ENCODE results near the gene FGF21.

The FGF21 gene

DNA sequence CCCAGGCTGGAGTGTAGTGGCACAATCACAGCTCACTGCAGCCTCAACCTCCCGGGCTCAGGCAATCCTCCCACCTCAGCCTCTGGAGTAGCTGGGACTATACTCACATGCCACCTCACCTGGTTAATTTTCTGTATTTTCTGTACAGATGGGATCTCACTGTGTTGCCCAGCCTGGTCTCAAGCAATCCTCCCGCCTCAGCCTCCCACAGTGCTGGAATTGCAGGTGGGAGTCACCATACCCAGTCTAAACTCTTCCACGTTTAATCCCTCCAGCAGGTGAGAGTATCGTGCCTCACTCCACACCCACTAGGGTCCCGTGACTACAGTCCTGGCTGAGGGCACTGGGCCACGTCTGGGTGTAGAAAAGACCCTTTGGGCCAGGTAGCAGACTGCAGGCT lies 39.0 kb downstream of the FGF21 start:
- no peak for DNase-seq

GRCh38 chr19:48795055-48795684 lies 39.8 kb downstream of the FGF21 start:
- DNase-seq, result peak; percentile 93 to 95 (median 94)

DNA sequence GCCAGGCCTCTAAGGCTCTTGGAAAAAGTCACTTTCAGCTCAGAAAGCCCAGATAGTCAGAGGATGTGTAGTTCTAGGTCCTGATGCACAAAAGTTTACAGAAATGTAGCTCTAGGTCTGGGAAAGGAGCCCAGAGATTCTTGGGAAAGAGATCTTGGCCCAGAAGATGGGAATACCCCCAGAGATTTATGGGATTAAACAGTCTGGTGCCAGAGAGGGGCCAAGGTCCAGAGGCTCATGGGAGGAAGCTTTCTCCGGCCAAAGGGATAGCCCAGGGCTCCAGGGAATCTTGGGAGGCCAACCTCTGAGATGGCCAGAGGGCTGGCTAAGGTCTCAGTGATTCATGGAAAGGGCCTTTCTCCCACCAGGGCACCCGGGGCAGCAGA lies 40.4 kb downstream of the FGF21 start:
- DNase-seq, result no peak

DNA sequence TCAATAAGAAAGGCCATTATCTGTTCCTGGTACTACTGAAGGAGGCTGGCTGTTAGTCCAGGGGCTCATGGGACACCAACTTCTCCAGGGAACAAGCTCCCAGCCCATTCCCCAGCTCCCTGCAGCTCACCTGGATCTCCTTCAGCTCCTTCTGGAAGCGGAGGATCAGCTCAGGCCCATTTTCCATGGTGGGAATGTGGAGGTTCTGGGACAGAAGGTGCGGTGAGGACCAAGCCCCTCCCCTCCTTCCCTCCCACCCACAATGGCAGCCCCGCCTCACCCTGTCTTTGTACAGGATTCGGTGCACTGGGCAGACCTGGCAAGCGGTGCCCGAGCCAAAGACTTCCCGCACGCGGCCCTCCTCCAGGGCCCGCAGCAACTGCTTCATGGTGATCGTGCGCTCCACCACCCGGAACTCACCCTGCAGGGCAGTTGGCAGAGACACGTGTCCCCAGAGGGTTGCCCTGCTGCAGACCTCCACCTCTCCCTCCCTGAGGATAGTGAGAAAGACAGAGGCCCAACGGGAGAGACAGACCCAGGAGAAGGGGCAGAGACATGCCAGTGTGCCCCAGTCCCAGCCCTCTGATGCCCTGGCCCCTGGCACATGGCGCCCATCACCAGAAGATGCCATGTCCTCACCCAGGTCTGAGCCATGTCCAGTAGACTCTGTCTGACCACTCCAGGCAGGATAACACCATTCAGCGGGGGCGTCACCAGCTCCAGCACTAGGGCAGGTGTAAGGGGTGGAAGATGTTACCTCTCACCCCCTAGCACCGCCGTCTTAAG lies 41.2 kb downstream of the FGF21 start:
- no peak for DNase-seq

DNA sequence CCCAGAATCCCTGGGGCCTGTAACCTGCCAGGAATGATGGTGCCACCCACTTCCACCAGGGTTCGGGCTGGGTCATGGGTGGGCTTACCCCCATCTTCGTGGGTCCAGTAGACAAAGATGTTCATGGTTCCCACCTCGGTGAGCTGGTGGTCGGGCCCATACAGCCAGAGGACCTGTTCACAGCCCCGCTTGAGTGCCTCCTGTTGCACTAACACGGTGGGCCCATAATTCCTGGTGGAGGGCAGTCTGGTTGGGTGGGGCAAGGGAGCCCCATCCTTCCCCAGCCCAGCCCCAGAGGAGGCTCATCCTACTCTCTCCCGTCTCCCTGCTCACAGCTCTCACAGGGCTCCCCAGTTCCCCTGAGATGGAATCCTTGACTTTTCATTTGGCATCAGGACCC lies 41.8 kb downstream of the FGF21 start:
- DNase-seq, result no peak

- no peak for DNase-seq
Observed at GRCh38 chr19:48798937-48799336, 43.6 kb downstream of the FGF21 start.

GRCh38 chr19:48799358-48800300 lies 44.3 kb downstream of the FGF21 start:
- no peak for DNase-seq

GRCh38 chr19:48802623-48803022 lies 47.3 kb downstream of the FGF21 start:
- no peak for DNase-seq

GRCh38 chr19:48804496-48804895 lies 49.2 kb downstream of the FGF21 start:
- DNase-seq, result no peak

- DNase-seq, result no peak
Observed at GRCh38 chr19:48805452-48805851, 50.1 kb downstream of the FGF21 start.

DNA sequence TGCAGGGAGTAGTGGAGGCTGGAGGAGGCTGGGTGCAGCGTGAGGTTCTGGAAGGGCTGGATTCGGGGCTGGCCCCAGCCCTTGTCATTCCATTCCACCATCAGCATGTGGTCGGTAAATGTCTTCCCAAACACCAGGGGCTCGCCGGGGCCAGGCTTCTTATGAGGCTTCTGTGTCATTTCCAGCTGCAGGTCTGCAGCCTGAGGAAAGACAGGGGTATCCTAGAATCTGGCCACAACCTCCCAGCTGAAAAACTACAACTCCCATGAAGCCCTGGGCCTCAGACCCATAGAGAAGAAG lies 51.1 kb downstream of the FGF21 start:
- peak in 1 of 3 donors; percentile 62 for DNase-seq

GRCh38 chr19:48806818-48807589 lies 51.7 kb downstream of the FGF21 start:
- peak in 2 of 3 donors; percentile 52 to 57 for DNase-seq

- DNase-seq, result no peak
Observed at GRCh38 chr19:48807590-48808308, 52.4 kb downstream of the FGF21 start.

Data from suppressor macrophage treated with lipopolysaccharide for 1 hour (primary cell).